BLaER1 (cell line): ENCODE data around the gene MEDAG.
"Not testable (repeated sequence)": the region's sequence is repeated elsewhere in the genome, so short reads cannot be mapped to it uniquely, and the experiment has no call there.

Experiments used
- H3K27ac ChIP-seq: shearing (Covaris generic); formaldehyde crosslinking; 2 replicates; pipeline ENCODE4 v1.8.1; 2022
- H3K27me3 ChIP-seq: shearing (Covaris generic); formaldehyde crosslinking; 2 replicates; pipeline ENCODE4 v1.8.1; 2022
- H3K36me3 ChIP-seq: shearing (Covaris generic); formaldehyde crosslinking; 2 replicates; pipeline ENCODE4 v1.8.1; 2022
- H3K4me1 ChIP-seq: shearing (Covaris generic); formaldehyde crosslinking; 2 replicates; pipeline ENCODE4 v1.8.1; 2022
- H3K4me2 ChIP-seq: shearing (Covaris generic); formaldehyde crosslinking; 2 replicates; pipeline ENCODE4 v1.8.1; 2022
- H3K4me3 ChIP-seq: shearing (Covaris generic); formaldehyde crosslinking; 2 replicates; pipeline ENCODE4 v1.8.1; 2022
- H3K9ac ChIP-seq: shearing (Covaris generic); formaldehyde crosslinking; 2 replicates; pipeline ENCODE4 v1.8.1; 2022
- H3K9me3 ChIP-seq: shearing (Covaris generic); formaldehyde crosslinking; 2 replicates; pipeline ENCODE4 v1.8.1; 2022
- H4K20me1 ChIP-seq: shearing (Covaris generic); formaldehyde crosslinking; 2 replicates; pipeline ENCODE4 v1.8.1; 2022
- Cebpa-rat ChIP-seq: shearing (Covaris generic); IDR thresholded peaks from 2 replicates; pipeline ENCODE4 v1.8.1; 2022

MEDAG gene

DNA sequence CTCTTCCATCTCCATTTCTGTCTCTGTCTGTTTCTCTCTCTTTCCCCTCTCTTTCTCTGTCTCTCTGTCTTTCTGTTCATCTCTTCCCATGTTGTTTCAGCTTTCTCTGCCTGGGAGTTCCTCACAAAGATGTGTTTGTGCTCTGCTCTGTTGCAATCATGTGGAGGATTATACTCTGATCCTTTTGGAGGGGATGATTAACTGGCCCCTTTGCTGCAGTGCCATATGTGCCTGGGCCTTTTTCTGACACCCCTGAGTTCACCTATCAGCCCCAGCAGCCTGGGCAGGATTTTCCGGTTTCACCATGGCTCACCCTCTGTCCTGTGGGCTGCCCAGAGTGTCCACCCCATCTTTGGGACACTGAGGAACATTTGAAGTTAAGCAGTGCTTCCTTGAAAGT is 17.3 kb downstream of the MEDAG start:
- H3K36me3 ChIP-seq = no peaks in the 10 kb centered on the region
- H3K9me3 ChIP-seq = no peaks in the 10 kb centered on the region
- no peak overlapping the region for H3K4me2 ChIP-seq
- no peak overlapping the region for H3K27ac ChIP-seq
- H4K20me1 ChIP-seq = no peaks in the 10 kb centered on the region
- H3K9ac ChIP-seq = no peak overlapping the region
- no peak overlapping the region for H3K4me3 ChIP-seq
- H3K4me1 ChIP-seq = no peaks in the 10 kb centered on the region
- no peaks in the 10 kb centered on the region for H3K27me3 ChIP-seq
- no peak for TF ChIP-seq Cebpa-rat

DNA sequence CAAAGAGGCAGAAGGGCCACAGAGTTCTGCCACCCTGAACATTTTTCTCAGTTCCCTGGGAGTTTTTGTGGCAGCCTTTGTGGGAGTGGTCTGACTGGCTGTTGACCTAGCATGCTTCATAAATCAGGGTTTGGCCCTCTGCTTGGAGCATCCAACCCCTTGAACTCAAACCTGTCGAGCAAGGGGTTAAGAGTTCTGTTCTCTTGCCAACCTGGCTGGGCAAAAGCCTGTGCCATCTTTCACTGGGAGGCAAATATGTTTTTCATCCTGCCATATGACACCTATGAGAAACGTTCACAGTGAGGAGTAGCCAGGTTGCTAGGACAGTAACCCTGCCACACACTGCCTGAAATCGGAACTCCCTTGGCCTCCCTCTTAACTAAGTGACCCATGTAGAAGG is 18.6 kb downstream of the MEDAG start:
- Histone ChIP-seq H3K36me3 (no peaks in the 10 kb centered on the region), H3K27ac (no peak overlapping the region), H3K9ac (no peak overlapping the region), H3K4me2 (no peak overlapping the region), H3K9me3 (no peaks in the 10 kb centered on the region), H4K20me1 (no peaks in the 10 kb centered on the region), H3K27me3 (no peaks in the 10 kb centered on the region), H3K4me1 (no peaks in the 10 kb centered on the region), H3K4me3 (no peak overlapping the region)
- no peak for TF ChIP-seq Cebpa-rat

DNA sequence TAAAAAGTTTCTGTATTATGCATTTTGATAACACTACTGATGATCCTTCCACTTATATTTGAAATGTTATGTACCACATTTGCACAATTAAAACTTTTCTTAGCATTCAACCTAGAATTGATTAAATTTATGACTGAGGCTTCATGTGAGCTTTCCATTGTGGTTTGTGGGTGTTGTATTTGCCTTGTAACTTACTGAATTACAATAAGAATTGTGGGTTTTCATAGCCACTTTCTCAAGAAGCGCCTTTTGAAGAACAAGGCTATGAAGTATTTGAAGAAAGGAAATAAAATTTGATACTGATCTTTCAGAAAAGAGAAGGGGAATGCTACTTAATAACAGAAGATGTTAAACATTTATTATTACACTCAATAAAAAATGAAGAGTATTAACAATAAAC is 19.4 kb downstream of the MEDAG start:
- Histone ChIP-seq H3K4me3 (no peak overlapping the region), H3K9me3 (no peaks in the 10 kb centered on the region), H3K9ac (no peak overlapping the region), H3K4me1 (no peaks in the 10 kb centered on the region), H3K36me3 (no peaks in the 10 kb centered on the region), H3K27ac (no peak overlapping the region), H4K20me1 (no peaks in the 10 kb centered on the region), H3K4me2 (no peak overlapping the region), H3K27me3 (no peaks in the 10 kb centered on the region)
- TF ChIP-seq Cebpa-rat = no peak

DNA sequence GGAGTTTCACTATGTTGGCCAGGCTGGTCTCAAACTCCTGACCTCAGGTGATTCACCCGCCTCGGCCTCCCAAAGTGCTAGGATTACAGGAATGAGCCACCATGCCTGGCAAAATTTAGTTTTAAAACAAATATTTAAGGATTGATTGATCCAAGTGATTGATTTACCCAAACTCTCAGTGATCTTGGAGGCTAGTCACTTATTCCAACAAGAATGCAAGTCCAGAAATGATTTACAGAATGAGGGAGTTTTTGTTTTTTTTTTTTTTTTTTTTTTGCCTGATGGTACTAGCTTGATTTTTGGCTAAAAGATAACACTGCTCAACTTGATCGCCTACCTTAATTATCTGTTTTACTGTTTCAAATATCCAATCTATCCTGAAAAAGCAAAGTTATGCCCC is 20.7 kb downstream of the MEDAG start:
- H3K27ac ChIP-seq = no peak overlapping the region
- H3K36me3 ChIP-seq = no peaks in the 10 kb centered on the region
- H3K4me1 ChIP-seq = no peaks in the 10 kb centered on the region
- no peaks in the 10 kb centered on the region for H3K27me3 ChIP-seq
- H3K4me3 ChIP-seq = no peak overlapping the region
- no peak overlapping the region for H3K4me2 ChIP-seq
- no peak for TF ChIP-seq Cebpa-rat
- H3K9ac ChIP-seq = no peak overlapping the region
- H3K9me3 ChIP-seq = no peaks in the 10 kb centered on the region
- no peaks in the 10 kb centered on the region for H4K20me1 ChIP-seq

DNA sequence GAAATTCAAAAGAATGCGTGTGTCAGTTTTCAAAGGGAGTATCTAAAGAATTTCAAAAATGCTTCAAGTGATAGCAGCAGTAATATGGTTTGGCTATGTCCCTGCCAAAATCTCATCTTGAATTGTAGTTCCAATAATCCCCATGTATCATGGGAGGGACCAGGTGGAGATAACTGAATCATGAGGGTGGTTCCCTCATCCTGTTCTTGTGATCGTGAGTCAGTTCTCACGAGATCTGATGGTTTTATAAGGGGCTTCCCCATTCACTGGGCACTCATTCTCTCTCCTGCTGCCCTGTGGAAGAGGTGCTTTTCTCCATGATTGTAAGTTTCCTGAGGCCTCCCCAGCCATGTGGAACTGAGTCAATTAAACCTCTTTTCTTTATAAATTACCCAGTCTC is 21.1 kb downstream of the MEDAG start:
- H3K36me3 ChIP-seq, H3K9me3 ChIP-seq, H3K4me2 ChIP-seq, H3K27me3 ChIP-seq, H4K20me1 ChIP-seq, H3K4me3 ChIP-seq, H3K27ac ChIP-seq, H3K4me1 ChIP-seq, H3K9ac ChIP-seq: not testable (repeated sequence)

DNA sequence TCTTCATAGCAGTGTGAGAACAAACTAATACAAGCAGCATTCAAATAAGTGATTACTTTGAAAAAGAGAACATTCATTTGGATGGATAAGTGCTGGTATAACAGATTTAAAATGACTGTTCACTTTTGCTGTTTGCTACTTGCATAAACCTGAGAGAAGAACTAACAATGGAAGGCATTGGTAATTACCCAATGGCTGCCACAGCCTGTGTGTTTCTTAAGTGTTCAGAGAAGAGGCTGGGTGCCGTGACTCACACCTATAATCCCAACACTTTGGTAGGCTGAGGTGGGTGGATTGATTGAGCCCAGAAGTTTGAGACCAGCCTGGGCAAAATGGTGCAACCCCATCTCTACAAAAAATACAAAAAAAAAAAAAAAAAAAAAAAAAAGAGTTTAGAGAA is 21.5 kb downstream of the MEDAG start:
- Histone ChIP-seq H3K9me3 (no peaks in the 10 kb centered on the region), H3K36me3 (no peaks in the 10 kb centered on the region), H3K4me1 (no peaks in the 10 kb centered on the region), H3K4me2 (no peak overlapping the region), H3K9ac (no peak overlapping the region), H4K20me1 (no peaks in the 10 kb centered on the region), H3K4me3 (no peak overlapping the region), H3K27ac (no peak overlapping the region), H3K27me3 (no peaks in the 10 kb centered on the region)
- TF ChIP-seq Cebpa-rat = no peak

DNA sequence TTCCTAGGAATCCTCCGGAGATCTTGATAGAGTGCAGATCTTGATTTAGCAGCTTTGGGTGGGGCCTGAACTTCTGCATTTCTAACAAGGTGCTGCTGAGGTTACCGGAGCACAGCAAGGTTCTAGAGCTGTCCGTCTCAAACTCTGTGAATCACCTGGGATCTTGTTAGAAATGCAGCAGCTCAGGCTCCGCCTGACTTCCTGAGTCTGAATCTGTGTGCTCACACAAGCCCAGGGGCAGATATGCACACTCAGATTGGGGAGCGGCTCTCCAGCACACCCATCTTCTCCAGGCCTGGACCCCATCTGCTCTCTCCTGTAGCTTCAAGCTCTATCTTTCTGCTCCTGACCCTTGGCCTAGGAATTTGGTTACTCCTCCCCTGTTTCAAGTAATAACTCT is 22.9 kb downstream of the MEDAG start:
- Histone ChIP-seq H3K4me2 (no peak overlapping the region), H3K4me3 (no peak overlapping the region), H3K27me3 (no peaks in the 10 kb centered on the region), H3K4me1 (no peaks in the 10 kb centered on the region), H3K36me3 (no peaks in the 10 kb centered on the region), H3K9ac (no peak overlapping the region), H3K9me3 (no peaks in the 10 kb centered on the region), H3K27ac (no peak overlapping the region), H4K20me1 (no peaks in the 10 kb centered on the region)
- TF ChIP-seq Cebpa-rat = no peak

DNA sequence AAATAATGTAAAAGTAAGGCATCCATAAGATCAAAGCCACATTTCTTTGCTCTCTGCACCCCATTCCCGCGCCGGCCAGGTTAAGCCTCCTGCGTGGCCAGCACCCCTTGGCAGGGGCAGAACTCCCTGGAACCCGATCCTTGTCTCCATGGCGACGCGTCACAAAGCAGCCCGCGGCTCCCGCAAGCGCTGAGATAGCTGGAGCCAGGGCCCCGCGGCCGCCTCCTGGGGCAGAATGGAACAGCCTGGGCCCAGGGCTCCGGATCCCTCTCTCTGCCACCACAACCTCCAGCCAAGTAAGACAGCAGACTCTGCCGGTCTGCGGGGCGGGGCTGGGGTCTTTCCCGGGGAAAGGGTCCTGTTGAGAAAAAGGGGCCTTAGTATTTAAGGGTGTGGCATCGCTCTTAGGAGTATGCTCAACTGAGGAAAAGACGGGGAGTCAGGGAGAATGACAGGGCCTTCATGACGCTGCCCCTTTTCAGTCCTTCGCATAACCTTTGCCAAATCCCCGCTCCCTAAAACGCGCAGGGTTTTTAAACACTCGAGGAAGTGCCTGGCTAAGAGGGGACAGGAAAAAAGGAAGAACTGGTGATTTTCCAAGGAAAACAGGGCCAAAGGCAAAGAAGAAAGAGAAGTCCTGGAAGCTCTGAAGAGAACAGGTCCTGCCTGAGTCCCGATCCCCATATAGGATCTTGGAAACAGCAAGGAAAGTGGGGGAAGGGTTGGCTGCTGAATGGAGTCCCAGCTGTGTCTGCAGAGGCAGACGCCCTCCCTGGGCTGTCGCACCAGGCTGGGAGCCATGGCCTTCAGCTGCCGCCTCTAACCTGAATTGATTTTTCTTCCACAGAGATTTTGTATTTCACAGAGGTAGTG is 26.6 kb downstream of the MEDAG start, which contains the start of gene TEX26:
Gene TEX26 (plus strand): TSS at position 176 of the 873 bp plus-strand sequence. CDS start 60 bp downstream, at position 236.
- Histone ChIP-seq H3K27ac (no peak within 1 kb of the TSS), H3K36me3 (no peaks in the 10 kb centered on the region), H3K9ac (no peak within 1 kb of the TSS), H3K9me3 (peaks cover 9% of the 10 kb centered on the region; the same call in 1 of the 2 replicates), H4K20me1 (no peaks in the 10 kb centered on the region), H3K4me1 (no peaks in the 10 kb centered on the region), H3K27me3 (no peaks in the 10 kb centered on the region), H3K4me3 (no peak within 1 kb of the TSS), H3K4me2 (no peak within 1 kb of the TSS)
- no peak for TF ChIP-seq Cebpa-rat

DNA sequence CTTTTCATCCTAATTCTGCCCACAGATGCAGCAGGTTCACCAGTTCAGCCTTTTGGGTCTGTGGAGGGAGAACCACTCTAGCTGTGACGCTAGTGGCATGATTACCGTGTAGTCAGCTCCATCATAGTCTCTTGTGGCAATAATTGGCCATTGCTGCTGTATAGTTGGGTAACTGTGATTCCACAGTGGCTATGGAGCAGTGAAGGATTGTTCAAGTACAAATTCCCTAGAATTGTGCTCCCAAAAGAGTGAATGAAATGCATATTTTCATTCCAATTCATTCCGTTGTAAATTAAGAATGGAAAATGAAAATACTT is 27.2 kb downstream of the MEDAG start:
- Histone ChIP-seq H3K9me3 (peaks cover 10% of the 10 kb centered on the region; the same call in 1 of the 2 replicates), H4K20me1 (no peaks in the 10 kb centered on the region), H3K4me1 (no peaks in the 10 kb centered on the region), H3K4me2 (no peak overlapping the region), H3K36me3 (no peaks in the 10 kb centered on the region), H3K27ac (no peak overlapping the region), H3K9ac (no peak overlapping the region), H3K27me3 (no peaks in the 10 kb centered on the region), H3K4me3 (no peak overlapping the region)
- no peak for TF ChIP-seq Cebpa-rat

DNA sequence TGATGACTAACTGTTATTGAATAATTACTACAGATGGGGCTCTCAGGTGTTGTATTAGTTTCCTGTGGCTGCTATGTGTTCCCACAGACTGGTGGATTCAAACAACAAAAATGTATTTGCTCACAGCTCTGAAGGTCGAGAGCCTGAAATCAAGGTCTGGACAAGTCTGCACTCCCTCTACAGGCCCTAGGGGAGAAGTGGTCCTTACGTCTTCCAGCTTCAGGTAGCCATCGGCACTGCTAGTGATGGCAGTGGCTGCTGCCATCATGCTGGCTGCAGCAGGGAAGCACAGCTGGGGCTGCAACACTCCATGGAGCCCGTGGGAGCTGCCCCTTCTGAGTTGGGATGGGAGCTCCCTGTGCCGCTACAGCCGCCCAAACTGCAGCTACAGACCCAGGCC is 28.3 kb downstream of the MEDAG start:
- H3K9ac ChIP-seq = no peak overlapping the region

More for the DNA sequence above, 28.3 kb downstream of the MEDAG start:
- H3K4me1 ChIP-seq = no peaks in the 10 kb centered on the region
- no peak overlapping the region for H3K4me3 ChIP-seq
- no peak overlapping the region for H3K4me2 ChIP-seq
- H3K36me3 ChIP-seq = no peaks in the 10 kb centered on the region
- no peak overlapping the region for H3K27ac ChIP-seq
- peaks cover 11% of the 10 kb centered on the region; the same call in 1 of the 2 replicates for H3K9me3 ChIP-seq
- TF ChIP-seq Cebpa-rat = no peak
- no peaks in the 10 kb centered on the region for H3K27me3 ChIP-seq
- H4K20me1 ChIP-seq = no peaks in the 10 kb centered on the region
